Memory B cell (primary cell): ENCODE results near the gene JCAD.
"Not testable (repeated sequence)": the region's sequence is repeated elsewhere in the genome, so short reads cannot be mapped to it uniquely, and the experiment has no call there.

ENCODE experiments used
- ATAC-seq: fragments of 150-1000 bp; cut with Tn5 transposase; 2 replicates; pipeline ENCODE4 v1.10.0; 2021; ENCODE audit warnings: low read depth, mild to moderate bottlenecking, moderate library complexity
- DNase-seq, 2 donors: peaks; one replicate each; pipeline ENCODE4 v3.0.0; 2022; ENCODE audit warnings: low spot score in 2 of 2
- H3K27ac Mint-ChIP-seq: one replicate; pipeline ENCODE4 v1.8.0; 2022; ENCODE audit warnings: mild to moderate bottlenecking, moderate library complexity, mixed read lengths
- H3K27me3 Mint-ChIP-seq: one replicate; pipeline ENCODE4 v1.8.0; 2022; ENCODE audit warnings: mixed read lengths
- H3K36me3 Mint-ChIP-seq: one replicate; pipeline ENCODE4 v1.8.0; 2022; ENCODE audit warnings: mild to moderate bottlenecking, mixed read lengths
- H3K4me1 Mint-ChIP-seq: one replicate; pipeline ENCODE4 v1.8.0; 2022; ENCODE audit warnings: mixed read lengths
- H3K4me3 Mint-ChIP-seq: one replicate; pipeline ENCODE4 v1.8.0; 2022; ENCODE audit warnings: mild to moderate bottlenecking, moderate library complexity, mixed read lengths
- H3K9me3 Mint-ChIP-seq: one replicate; pipeline ENCODE4 v1.8.0; 2022; ENCODE audit warnings: mixed read lengths

Gene JCAD

DNA sequence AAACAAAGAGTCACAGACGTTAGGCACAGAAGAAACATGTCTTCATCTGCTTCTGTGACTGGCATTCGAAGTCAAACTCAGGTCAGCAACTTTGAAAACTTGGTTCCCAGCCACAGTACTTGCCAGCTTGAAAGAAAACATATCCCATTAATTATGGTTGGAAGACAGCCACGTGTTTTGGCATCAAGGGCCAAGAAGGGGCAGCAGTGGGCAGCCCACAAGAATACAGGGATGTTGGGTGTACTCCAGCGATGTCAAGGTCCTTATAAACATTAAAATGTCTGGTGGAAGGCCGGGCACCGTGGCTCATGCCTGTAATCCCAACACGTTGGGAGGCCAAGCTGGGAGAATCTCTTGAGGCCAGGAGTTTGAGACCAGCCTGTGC, 29.5 kb downstream of the JCAD start:
- Mint-ChIP-seq H3K27me3 (peaks cover 7% of the 10 kb centered on the region), H3K4me1 (peaks cover 16% of the 10 kb centered on the region), H3K27ac (no peak overlapping the region), H3K9me3 (no peaks in the 10 kb centered on the region), H3K36me3 (no peaks in the 10 kb centered on the region), H3K4me3 (no peak overlapping the region)
- ATAC-seq (no peak), DNase-seq (no peak)

DNA sequence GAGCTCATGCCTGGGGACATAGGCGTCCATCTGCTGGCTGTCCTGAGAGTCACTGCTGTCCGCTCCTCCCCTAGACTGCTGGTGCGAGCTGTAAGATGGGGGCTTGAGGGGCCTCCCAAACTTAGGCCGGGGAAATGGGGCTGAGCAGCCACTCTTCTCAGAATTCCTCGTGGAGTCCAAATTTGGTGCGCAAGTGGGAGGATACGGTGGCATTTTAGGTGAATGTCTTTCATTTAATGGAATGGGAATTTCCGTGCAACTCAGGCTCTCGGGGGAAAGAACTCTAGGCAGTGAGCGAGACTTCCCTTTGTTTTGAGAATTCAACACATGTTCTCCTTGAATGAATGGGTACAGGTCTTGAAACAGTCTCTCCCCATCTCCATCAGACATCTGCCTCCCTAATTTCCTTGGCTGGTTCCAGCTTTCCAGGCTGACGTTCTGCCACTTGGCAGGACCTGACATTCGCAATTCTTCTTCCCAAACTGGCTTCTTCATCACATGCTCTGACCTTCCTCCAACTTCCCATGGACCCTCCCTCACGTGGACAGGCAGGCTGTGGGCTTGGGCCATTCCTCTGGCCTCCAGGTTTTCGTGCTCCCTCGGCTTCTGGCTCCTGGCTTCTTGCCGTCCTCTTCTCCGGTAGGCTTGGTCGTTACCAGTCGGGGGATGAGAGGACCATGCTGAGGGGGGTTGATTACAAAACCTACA, 30.1 kb downstream of the JCAD start:
- H3K27me3 Mint-ChIP-seq: peaks cover 6% of the 10 kb centered on the region
- no peak overlapping the region for H3K4me3 Mint-ChIP-seq
- no peak for DNase-seq
- no peaks in the 10 kb centered on the region for H3K36me3 Mint-ChIP-seq
- no peak for ATAC-seq
- H3K4me1 Mint-ChIP-seq: peaks cover 16% of the 10 kb centered on the region
- no peaks in the 10 kb centered on the region for H3K9me3 Mint-ChIP-seq
- H3K27ac Mint-ChIP-seq: no peak overlapping the region

- no peaks in the 10 kb centered on the region for H3K36me3 Mint-ChIP-seq
- no peak overlapping the region for H3K4me3 Mint-ChIP-seq
- peaks cover 16% of the 10 kb centered on the region for H3K4me1 Mint-ChIP-seq
- ATAC-seq: no peak
- H3K27me3 Mint-ChIP-seq: peaks cover 6% of the 10 kb centered on the region
- no peak overlapping the region for H3K27ac Mint-ChIP-seq
- H3K9me3 Mint-ChIP-seq: no peaks in the 10 kb centered on the region
- DNase-seq: no peak
Measured at GRCh38 chr10:30028738-30029030, 30.7 kb downstream of the JCAD start.

GRCh38 chr10:30028006-30028737, 31.2 kb downstream of the JCAD start:
- DNase-seq (no peak), ATAC-seq (no peak)
- no peaks in the 10 kb centered on the region for H3K36me3 Mint-ChIP-seq
- H3K4me1 Mint-ChIP-seq: peaks cover 16% of the 10 kb centered on the region
- H3K27ac Mint-ChIP-seq: no peak overlapping the region
- H3K4me3 Mint-ChIP-seq: peak overlapping the region; percentile 84
- no peaks in the 10 kb centered on the region for H3K9me3 Mint-ChIP-seq
- peaks cover 3% of the 10 kb centered on the region for H3K27me3 Mint-ChIP-seq

DNA sequence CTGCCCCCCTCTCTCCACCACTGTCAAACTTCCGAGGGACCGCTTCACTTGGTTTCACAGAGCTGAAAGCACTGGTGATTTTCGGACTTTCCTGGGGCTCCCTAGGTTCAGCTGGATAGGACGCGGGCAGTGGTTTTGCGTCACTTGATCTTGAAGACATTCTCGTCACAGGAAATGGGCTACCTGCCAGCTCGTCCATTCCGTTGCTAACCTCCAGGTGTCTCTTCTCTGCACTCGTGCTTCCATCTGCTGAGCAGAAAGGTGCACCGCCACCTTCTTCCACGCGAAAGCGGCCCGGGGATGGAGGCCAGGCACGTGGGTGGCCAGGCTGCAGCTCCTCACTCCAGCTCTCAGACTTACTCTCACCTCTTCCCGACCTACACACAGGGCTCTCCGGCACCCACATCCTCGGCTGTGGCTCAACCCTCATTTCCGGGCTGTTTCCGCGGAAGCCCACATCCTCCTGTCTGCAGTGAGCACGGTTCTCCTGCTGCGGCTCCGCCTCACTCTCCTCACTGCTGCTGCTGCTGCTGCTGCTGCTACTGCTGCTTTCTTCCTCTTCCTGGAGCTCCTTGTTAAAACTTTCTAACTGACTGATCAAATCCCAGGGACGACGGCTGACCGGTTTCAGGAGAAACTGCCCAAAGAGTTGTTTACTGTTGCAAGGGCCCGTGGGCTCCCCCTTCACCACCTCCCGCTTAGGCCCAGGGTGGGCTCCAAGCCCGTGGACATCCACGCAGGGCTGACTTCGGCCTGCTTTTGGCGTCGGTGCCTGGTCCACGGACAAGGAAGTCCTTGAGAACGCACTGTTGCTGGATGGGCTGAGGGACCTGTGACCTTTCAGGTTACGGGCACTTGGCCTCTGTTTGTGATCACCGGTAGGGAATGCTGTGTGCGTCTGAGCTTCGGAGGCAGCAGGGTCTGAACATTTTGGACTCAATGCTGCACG, 32.1 kb downstream of the JCAD start:
- Mint-ChIP-seq H3K9me3 (no peaks in the 10 kb centered on the region), H3K4me1 (peaks cover 16% of the 10 kb centered on the region), H3K36me3 (no peaks in the 10 kb centered on the region), H3K27me3 (peaks cover 3% of the 10 kb centered on the region), H3K27ac (peak overlapping the region; percentile 25), H3K4me3 (peak overlapping the region; percentile 84)
- ATAC-seq (peak; percentile 86), DNase-seq (peak; percentile 33 to 59)

DNA sequence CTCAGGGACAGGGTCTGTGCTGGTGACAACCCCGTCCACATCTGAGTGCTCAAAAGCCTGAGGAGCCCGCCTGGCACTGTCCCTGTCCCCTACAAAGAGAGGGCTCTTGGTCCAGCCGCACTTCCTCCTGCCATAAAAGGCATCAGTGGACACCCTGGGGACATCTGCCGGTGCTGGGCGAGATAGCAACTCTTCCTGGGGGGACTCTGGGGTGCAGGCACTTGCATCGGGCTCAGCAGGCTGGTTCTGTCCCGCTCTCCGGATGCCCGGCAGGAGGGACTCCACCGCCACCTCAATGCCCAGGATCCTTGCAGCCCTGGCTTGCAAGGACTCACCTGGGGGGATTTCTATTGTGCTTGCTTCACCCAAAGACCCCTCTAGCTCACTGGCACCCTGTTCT, 32.8 kb downstream of the JCAD start:
- peaks cover 3% of the 10 kb centered on the region for H3K27me3 Mint-ChIP-seq
- DNase-seq (no peak), ATAC-seq (no peak)
- no peaks in the 10 kb centered on the region for H3K36me3 Mint-ChIP-seq
- H3K4me3 Mint-ChIP-seq: no peak overlapping the region
- no peaks in the 10 kb centered on the region for H3K9me3 Mint-ChIP-seq
- H3K4me1 Mint-ChIP-seq: peaks cover 16% of the 10 kb centered on the region
- peak overlapping the region; percentile 25 for H3K27ac Mint-ChIP-seq

DNA sequence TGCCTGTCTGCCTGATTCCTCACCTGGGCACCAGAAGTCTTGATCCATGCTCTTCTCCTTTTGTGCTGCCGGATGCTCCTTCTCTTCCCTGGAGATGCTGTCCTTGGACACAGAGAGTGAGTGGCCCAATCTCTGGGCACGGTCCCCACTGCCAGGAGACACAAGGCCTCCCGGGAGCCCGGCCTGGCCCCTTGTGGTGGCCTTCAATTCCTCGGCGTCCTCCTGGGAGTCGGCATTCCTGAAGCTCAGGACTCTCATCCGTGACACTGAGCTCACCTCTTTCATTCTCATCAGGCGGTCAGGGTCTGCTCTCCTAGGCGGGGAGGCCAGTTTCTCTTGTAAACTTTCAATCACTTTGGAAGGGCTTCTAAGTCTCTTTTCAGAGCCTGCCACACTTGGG, 33.3 kb downstream of the JCAD start:
- DNase-seq (no peak), ATAC-seq (no peak)
- H3K4me1 Mint-ChIP-seq: peaks cover 16% of the 10 kb centered on the region
- no peak overlapping the region for H3K27ac Mint-ChIP-seq
- no peak overlapping the region for H3K4me3 Mint-ChIP-seq
- no peaks in the 10 kb centered on the region for H3K36me3 Mint-ChIP-seq
- peaks cover 3% of the 10 kb centered on the region for H3K27me3 Mint-ChIP-seq
- no peaks in the 10 kb centered on the region for H3K9me3 Mint-ChIP-seq

DNA sequence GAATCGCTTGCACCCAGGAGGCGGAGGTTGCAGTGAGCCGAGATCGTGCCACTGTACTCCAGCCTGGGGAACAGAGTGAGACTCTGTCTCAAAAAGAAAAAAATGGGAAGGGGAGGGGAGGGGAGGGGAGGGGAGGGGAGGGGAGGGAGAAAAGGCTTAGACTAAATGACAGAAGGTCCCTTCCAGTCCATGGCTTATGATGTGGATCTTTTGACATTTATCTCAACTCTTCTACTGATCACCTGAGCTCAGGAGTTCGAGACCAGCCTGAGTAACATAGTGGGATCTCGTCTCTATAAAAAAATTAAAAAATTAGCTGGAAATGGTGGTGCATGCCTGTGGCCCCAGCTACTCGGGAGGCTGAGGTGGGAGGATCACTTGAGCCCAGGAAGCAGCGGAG, 34.0 kb downstream of the JCAD start:
- H3K4me1 Mint-ChIP-seq: peaks cover 16% of the 10 kb centered on the region
- not testable (repeated sequence) for H3K4me3 Mint-ChIP-seq, H3K27ac Mint-ChIP-seq, DNase-seq, H3K9me3 Mint-ChIP-seq, H3K27me3 Mint-ChIP-seq, H3K36me3 Mint-ChIP-seq, ATAC-seq

GRCh38 chr10:30022590-30022989, 36.8 kb downstream of the JCAD start:
- Mint-ChIP-seq H3K9me3 (no peaks in the 10 kb centered on the region), H3K27ac (no peak overlapping the region), H3K4me1 (peaks cover 8% of the 10 kb centered on the region)

DNA sequence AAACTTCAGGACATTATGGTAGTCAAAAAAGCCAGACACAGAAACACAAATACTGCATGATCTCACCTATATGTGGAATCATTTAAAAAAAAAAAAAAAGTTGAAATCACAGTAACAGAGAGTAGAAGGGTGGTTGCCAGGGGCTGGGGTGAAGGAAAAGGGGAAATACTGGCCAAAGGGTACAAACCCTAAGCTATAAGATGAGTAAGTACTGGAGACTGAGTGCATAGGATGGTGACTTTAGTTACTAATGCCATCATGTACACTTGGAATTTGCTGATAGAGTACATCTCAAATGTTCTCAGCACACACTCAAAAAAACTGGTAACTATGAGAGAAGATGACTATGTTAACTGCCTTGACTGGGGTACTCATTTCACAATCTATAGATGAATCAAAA, 39.9 kb downstream of the JCAD start:
- Mint-ChIP-seq H3K4me3 (no peak overlapping the region), H3K36me3 (no peaks in the 10 kb centered on the region), H3K9me3 (no peaks in the 10 kb centered on the region), H3K27ac (no peak overlapping the region), H3K4me1 (no peaks in the 10 kb centered on the region), H3K27me3 (no peaks in the 10 kb centered on the region)
- no peak for DNase-seq
- ATAC-seq: no peak

More at GRCh38 chr10:30022590-30022989, 36.8 kb downstream of the JCAD start:
- no peaks in the 10 kb centered on the region for H3K36me3 Mint-ChIP-seq
- DNase-seq: no peak
- no peak for ATAC-seq
- H3K27me3 Mint-ChIP-seq: no peaks in the 10 kb centered on the region
- no peak overlapping the region for H3K4me3 Mint-ChIP-seq

- Mint-ChIP-seq H3K27me3 (no peaks in the 10 kb centered on the region), H3K36me3 (no peaks in the 10 kb centered on the region), H3K4me1 (no peaks in the 10 kb centered on the region), H3K27ac (no peak overlapping the region), H3K4me3 (no peak overlapping the region), H3K9me3 (no peaks in the 10 kb centered on the region)
- DNase-seq: no peak
- no peak for ATAC-seq
Measured at GRCh38 chr10:30018496-30018895, 40.9 kb downstream of the JCAD start.

DNA sequence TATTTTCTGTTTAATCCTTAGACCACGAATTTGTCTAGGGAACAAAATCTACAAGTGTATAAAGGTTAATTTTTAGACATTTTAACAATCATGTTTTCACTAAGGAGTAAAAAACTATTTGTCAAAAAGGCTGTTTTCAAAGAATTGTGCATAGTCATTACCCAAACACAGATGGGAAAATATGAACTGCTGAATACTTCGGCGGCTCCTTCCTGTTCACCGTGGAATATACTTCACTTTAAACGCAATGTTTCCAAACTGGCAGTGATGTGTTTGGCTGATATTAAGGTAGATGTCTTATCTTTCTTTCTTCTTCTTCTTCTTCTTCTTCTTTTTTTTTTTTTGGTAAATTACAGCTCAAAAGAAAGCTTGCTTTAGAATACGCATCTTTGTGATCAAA, 41.4 kb downstream of the JCAD start:
- ATAC-seq (no peak), DNase-seq (no peak)
- Mint-ChIP-seq H3K9me3 (no peaks in the 10 kb centered on the region), H3K4me1 (no peaks in the 10 kb centered on the region), H3K36me3 (no peaks in the 10 kb centered on the region), H3K4me3 (no peak overlapping the region), H3K27ac (no peak overlapping the region), H3K27me3 (no peaks in the 10 kb centered on the region)

DNA sequence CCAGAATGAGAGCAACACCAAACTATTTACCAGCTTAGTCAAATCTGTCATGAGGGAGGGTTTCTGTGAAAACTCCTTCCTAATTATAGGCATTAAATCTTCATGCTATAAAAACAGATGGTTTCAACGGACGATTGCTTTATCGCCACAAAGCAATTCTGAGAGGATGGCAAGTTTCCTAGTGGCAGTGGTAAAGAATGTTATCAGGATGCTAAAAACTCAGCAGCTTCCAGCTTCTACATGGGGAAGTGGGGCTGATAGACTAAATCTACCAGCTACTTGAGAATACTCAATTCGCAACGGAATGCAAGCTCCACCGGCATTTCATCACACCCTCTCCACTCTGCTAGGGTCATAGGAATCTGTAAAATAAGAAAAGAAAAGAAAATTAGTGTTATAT, 41.8 kb downstream of the JCAD start:
- no peak for DNase-seq
- no peak for ATAC-seq
- Mint-ChIP-seq H3K9me3 (no peaks in the 10 kb centered on the region), H3K4me1 (no peaks in the 10 kb centered on the region), H3K36me3 (no peaks in the 10 kb centered on the region), H3K4me3 (no peak overlapping the region), H3K27me3 (no peaks in the 10 kb centered on the region), H3K27ac (no peak overlapping the region)

- no peaks in the 10 kb centered on the region for H3K36me3 Mint-ChIP-seq
- H3K4me3 Mint-ChIP-seq: no peak overlapping the region
- H3K4me1 Mint-ChIP-seq: no peaks in the 10 kb centered on the region
- H3K9me3 Mint-ChIP-seq: no peaks in the 10 kb centered on the region
- DNase-seq: no peak
- H3K27ac Mint-ChIP-seq: no peak overlapping the region
- no peaks in the 10 kb centered on the region for H3K27me3 Mint-ChIP-seq
- ATAC-seq: no peak
Measured at GRCh38 chr10:30014511-30014910, 44.9 kb downstream of the JCAD start.
